ENCODE results near the gene UBE2D3.

- TF ChIP-seq CTCF (IDR thresholded peaks at IDR 0.05; ENCODE audit: low read length) = no peak
- no peak for TF ChIP-seq EZH2 (optimal IDR thresholded peaks at IDR 0.05; ENCODE audit: low read depth, low read length)
- no peak for TF ChIP-seq EZH2phosphoT487 (IDR thresholded peaks at IDR 0.05; ENCODE audit: low read length)
Measured at GRCh38 chr4:102868153-102868780, 40.9 kb upstream of the UBE2D3 start.
